H1 (cell line): Measurements from ENCODE around the gene DPYSL3. TPM values are rescaled to one million over a fixed set of nuclear protein-coding genes. Genes with fewer than 3 reads are reported as not detected.
A peak's percentile ranks its signal among the peaks of the same experiment; 100 is the strongest.

Source experiments
- ATF2 ChIP-seq: IDR thresholded peaks from 2 replicates; pipeline ENCODE4 v1.6.1; 2012; ENCODE audit warnings: low read length, inconsistent platforms
- CEBPB ChIP-seq: IDR thresholded peaks from 2 replicates; pipeline ENCODE4 v1.6.1; 2012; ENCODE audit warnings: low read depth, low read length
- CREB1 ChIP-seq: IDR thresholded peaks from 2 replicates; pipeline ENCODE4 v1.6.1; 2012; ENCODE audit warnings: inconsistent platforms
- RBBP5 ChIP-seq: IDR thresholded peaks from 2 replicates; pipeline ENCODE4 v1.7.1; 2012; ENCODE audit warnings: low read depth, mild to moderate bottlenecking, inconsistent platforms, low read length, moderate library complexity, borderline replicate concordance
- SRF ChIP-seq: IDR thresholded peaks from 2 replicates; pipeline ENCODE4 v1.6.1; 2011; ENCODE audit warnings: mild to moderate bottlenecking, low read depth, low read length, moderate library complexity
- polyA plus RNA-seq, 7 experiments: library from polyadenylated mRNA; depleted of rRNA in 3 of 7; stranded (reverse) in 5 of 7; unstranded in 2 of 7; fragments of >200 nt in 5 of 7; fragments of 200-250 nt in 2 of 7; gene quantifications; 1 replicate in 5 of 7; 2 replicates in 1 of 7; 4 replicates in 1 of 7; pipeline versions ENCODE4 v1.2.1 to v1.2.3, GENCODE V29; 2011 to 2013; ENCODE audit warnings: missing spikeins in 2 of 7, mixed read lengths in 2 of 7
- total RNA-seq: library from RNA; stranded (reverse); fragmentation: NEBNext Ultra II Directional; extraction: Animal tissue kit (Norgen Biotek cat#: 25700); gene quantifications from 2 replicates; pipeline ENCODE4 v1.2.1, GENCODE V29; 2021

The DPYSL3 gene
- total and polyA plus RNA-seq, 2 of the 8 experiments (the other 6 are each of a cell fraction or from before 2014, with no cell fraction given): 268 to 387 TPM

GRCh38 chr5:147509041-147509709, 693 bp downstream of the DPYSL3 start (continued):
- TF ChIP-seq RBBP5: peak; percentile 12; the same call in 1 of the 2 replicates
- no peak for TF ChIP-seq ATF2
- no peak for TF ChIP-seq CEBPB
- no peak for TF ChIP-seq SRF
- no peak for TF ChIP-seq CREB1
